HCT116 (cell line): ENCODE measurements around the gene RPS17. TPM values are rescaled to one million over a fixed set of nuclear protein-coding genes. Genes with fewer than 3 reads are reported as not detected.

Source experiments
- ATAC-seq: fragments of 200-7000 bp; cut with Tn5 transposase; 2 replicates; pipeline ENCODE4 v1.9.1; 2020; ENCODE audit warnings: mild to moderate bottlenecking, moderate library complexity
- BruUV-seq: library from RNA; stranded (reverse); fragments of 400-500 nt; replicated peaks from 2 replicates; lab custom pipeline; 2021; lab: Mats Ljungman, UMichigan
- CTCF ChIA-PET: fragments of 300-600 bp; sonication (Branson Sonifier 250); formaldehyde crosslinking; loops from one replicate; lab custom pipeline; 2021; ENCODE audit warnings: antibody characterized with exemption; lab: Charles Lee
- POLR2A ChIA-PET: fragments of 300-600, 350-600 bp; sonication (Branson Sonifier 250); formaldehyde crosslinking; loops from one replicate; lab custom pipeline; 2021; ENCODE audit warnings: antibody characterized with exemption; lab: Charles Lee
- RAD21 ChIA-PET, 2 experiments: fragments of 300-600 bp; sonication (Branson Sonifier 250); formaldehyde crosslinking; loops; one replicate each; lab custom pipeline; 2023; ENCODE audit warnings: low total read pairs in 2 of 2; ENCODE audit not compliant: uncharacterized antibody in 2 of 2, unreplicated experiment in 2 of 2, low non-redundant PET in 1 of 2; lab: Charles Lee
- DNase-seq: peaks from one replicate; pipeline ENCODE4 v3.0.0-alpha.2; 2010; ENCODE audit warnings: low read depth, low spot score
- H2AFZ ChIP-seq: fragments of 200-600 bp; shearing (Covaris generic), sonication (generic); 2 replicates; pipeline ENCODE4 v1.6.1; 2017; ENCODE audit warnings: low read depth, mixed run types, mixed read lengths, antibody characterized with exemption, low read length; ENCODE audit not compliant: poor library complexity, severe bottlenecking
- H3K27ac ChIP-seq: 2 replicates; pipeline ENCODE4 v1.5.1; 2012; ENCODE audit warnings: low read depth, low read length
- H3K27me3 ChIP-seq: fragments of 200-600 bp; sonication (generic); 2 replicates; pipeline ENCODE4 v1.6.1; 2016; ENCODE audit warnings: mixed run types, low read length, mixed read lengths; ENCODE audit not compliant: insufficient read depth
- H3K36me3 ChIP-seq, 2 experiments: fragments of 200-500 bp in 1 of 2; fragments of 200-600 bp in 1 of 2; sonication (Bioruptor generic) in 1 of 2; sonication (generic) in 1 of 2; 2 replicates each; pipeline versions ENCODE4 v1.5.1 to v1.6.1; 2014 to 2016; ENCODE audit warnings: low read length in 2 of 2, inconsistent platforms in 1 of 2, mixed read lengths in 1 of 2, mixed run types in 1 of 2; ENCODE audit not compliant: insufficient read depth in 2 of 2, control insufficient read depth in 1 of 2
- H3K4me1 ChIP-seq, 2 experiments: fragments of 200-600 bp in 1 of 2; sonication (generic) in 1 of 2; 2 replicates each; pipeline versions ENCODE4 v1.5.1 to v1.6.1; 2012 to 2017; ENCODE audit warnings: low read length in 2 of 2, inconsistent platforms in 1 of 2, mild to moderate bottlenecking in 1 of 2, mixed read lengths in 1 of 2, mixed run types in 1 of 2, moderate library complexity in 1 of 2; ENCODE audit not compliant: insufficient read depth in 2 of 2, control insufficient read depth in 1 of 2
- H3K4me2 ChIP-seq: fragments of 200-600 bp; sonication (generic); 2 replicates; pipeline ENCODE4 v1.6.1; 2017; ENCODE audit warnings: mixed run types, low read length, mixed read lengths
- H3K4me3 ChIP-seq, 2 experiments: fragments of 200-600 bp in 1 of 2; sonication (generic) in 1 of 2; replicated peaks in 1 of 2; 2 replicates each; pipeline ENCODE4 v1.5.1; 2011 to 2016; ENCODE audit warnings: low read length in 2 of 2, control low read depth in 1 of 2, low read depth in 1 of 2, mild to moderate bottlenecking in 1 of 2, mixed read lengths in 1 of 2, mixed run types in 1 of 2
- H3K79me2 ChIP-seq: fragments of 200-600 bp; sonication (generic); 2 replicates; pipeline ENCODE4 v1.6.1; 2017; ENCODE audit warnings: mild to moderate bottlenecking, mixed run types, low read length, moderate library complexity, mixed read lengths; ENCODE audit not compliant: insufficient read depth
- H3K9ac ChIP-seq: fragments of 200-600 bp; sonication (generic); 2 replicates; pipeline ENCODE4 v1.6.1; 2016; ENCODE audit warnings: low read length, mixed read lengths
- H3K9me2 ChIP-seq: fragments of 200-600 bp; sonication (generic), shearing (Covaris generic); 2 replicates; pipeline ENCODE4 v1.6.1; 2017; ENCODE audit warnings: mixed run types, mild to moderate bottlenecking, moderate library complexity; ENCODE audit not compliant: insufficient read depth
- H3K9me3 ChIP-seq, 2 experiments: fragments of 200-500 bp in 1 of 2; fragments of 200-600 bp in 1 of 2; sonication (Bioruptor generic) in 1 of 2; sonication (generic) in 1 of 2; 2 replicates each; pipeline ENCODE4 v1.6.1; 2014 to 2017; ENCODE audit warnings: low read length in 2 of 2, mixed read lengths in 2 of 2, inconsistent platforms in 1 of 2, low read depth in 1 of 2, mild to moderate bottlenecking in 1 of 2, mixed run types in 1 of 2, moderate library complexity in 1 of 2; ENCODE audit not compliant: control insufficient read depth in 1 of 2, insufficient read depth in 1 of 2
- H4K20me1 ChIP-seq: fragments of 200-600 bp; sonication (generic), shearing (Covaris generic); 2 replicates; pipeline ENCODE4 v1.6.1; 2017; ENCODE audit warnings: mixed run types, mild to moderate bottlenecking, moderate library complexity; ENCODE audit not compliant: insufficient read depth
- CBX3 ChIP-seq: IDR thresholded peaks from 2 replicates; pipeline ENCODE4 v1.6.1; 2012; ENCODE audit warnings: low read depth
- EZH2 ChIP-seq: fragments of 200-600 bp; sonication (generic); IDR thresholded peaks from 2 replicates; pipeline ENCODE4 v1.6.1; 2017; ENCODE audit warnings: antibody characterized with exemption, mixed run types
- JUND ChIP-seq: IDR thresholded peaks from 2 replicates; pipeline ENCODE4 v1.6.1; 2012
- POLR2AphosphoS5 ChIP-seq: IDR thresholded peaks from 2 replicates; pipeline ENCODE4 v1.6.1; 2011; ENCODE audit warnings: mild to moderate bottlenecking, low read depth, low read length, moderate library complexity
- RAD21 ChIP-seq: IDR thresholded peaks from 2 replicates; pipeline ENCODE4 v1.6.1; 2012; ENCODE audit warnings: low read depth, mild to moderate bottlenecking
- SP1 ChIP-seq: IDR thresholded peaks from 2 replicates; pipeline ENCODE4 v1.6.1; 2012; ENCODE audit warnings: low read depth
- YY1 ChIP-seq: IDR thresholded peaks from 2 replicates; pipeline ENCODE4 v1.6.1; 2011; ENCODE audit warnings: low read length, low read depth, moderate library complexity, mild to moderate bottlenecking; ENCODE audit not compliant: insufficient replicate concordance; ENCODE audit errors: extremely low read depth
- ZNF274 ChIP-seq: fragments of 200-500 bp; sonication (Bioruptor generic); IDR thresholded peaks from 2 replicates; pipeline ENCODE4 v1.6.1; 2014; ENCODE audit warnings: mild to moderate bottlenecking, low read depth, low read length, inconsistent platforms
- intact Hi-C: fragments of 100-400 bp; cut with micrococcal nuclease; formaldehyde crosslinking; loops from 2 replicates; pipeline ENCODE4 v1.10.0; 2022
- total RNA-seq: library from RNA; stranded (reverse); gene quantifications from one replicate; pipeline ENCODE4 v1.2.1, GENCODE V29; 2021; ENCODE audit not compliant: unreplicated experiment
- TF ChIP-seq, protein P1 (sequence below): IDR thresholded peaks from 2 replicates; pipeline ENCODE4 v1.6.1; 2012
- TF ChIP-seq, protein P2 (sequence below), 3 experiments: fragments of 200-600 bp in 1 of 3; sonication (generic) in 1 of 3; IDR thresholded peaks in 2 of 3; conservative IDR thresholded peaks in 1 of 3; 2 replicates each; pipeline ENCODE4 v1.5.1; 2012 to 2017; ENCODE audit warnings: low read depth in 2 of 3, low read length in 2 of 3, antibody characterized with exemption in 1 of 3, borderline replicate concordance in 1 of 3, control low read depth in 1 of 3, mild to moderate bottlenecking in 1 of 3, mixed read lengths in 1 of 3, mixed run types in 1 of 3, moderate library complexity in 1 of 3; ENCODE audit not compliant: insufficient read depth in 1 of 3

Gene RPS17
- total RNA-seq, 1 experiment from 2014 or later, result 2,385 TPM

DNA sequence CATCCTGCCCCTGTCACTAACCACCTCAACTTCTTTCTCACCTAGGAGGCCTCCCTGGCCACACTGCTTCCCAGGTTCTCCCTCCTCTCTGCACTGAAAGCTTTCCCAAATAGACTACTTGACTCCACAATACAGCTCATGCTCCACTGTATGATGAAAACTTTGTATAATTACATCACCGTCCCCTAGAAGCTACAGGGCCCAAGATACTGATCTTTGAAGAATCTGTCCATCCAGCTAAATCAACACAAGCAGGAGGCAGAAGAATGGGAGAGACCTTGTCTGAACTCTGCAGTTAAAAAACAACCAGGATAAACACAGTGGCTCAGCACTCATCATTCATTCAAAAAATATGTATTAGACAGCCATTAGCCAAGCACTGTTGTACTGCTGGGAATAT is 26.4 kb upstream of the RPS17 start:
- intact Hi-C loops, result no loop called here
- Histone ChIP-seq H3K4me2 (no peak overlapping the region), H3K4me1 (no peaks in the 10 kb centered on the region), H3K4me3 (no peak overlapping the region), H3K9me2 (no peaks in the 10 kb centered on the region), H3K36me3 (no peaks in the 10 kb centered on the region), H3K9me3 (no peaks in the 10 kb centered on the region), H4K20me1 (no peaks in the 10 kb centered on the region), H3K9ac (no peak overlapping the region), H3K27me3 (no peaks in the 10 kb centered on the region), H3K27ac (no peak overlapping the region), H3K79me2 (no peaks in the 10 kb centered on the region), H2AFZ (no peak overlapping the region)
- TF ChIP-seq, protein P1, sequence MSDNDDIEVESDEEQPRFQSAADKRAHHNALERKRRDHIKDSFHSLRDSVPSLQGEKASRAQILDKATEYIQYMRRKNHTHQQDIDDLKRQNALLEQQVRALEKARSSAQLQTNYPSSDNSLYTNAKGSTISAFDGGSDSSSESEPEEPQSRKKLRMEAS, result no peak
- TF ChIP-seq RAD21, result no peak
- no peak for TF ChIP-seq POLR2AphosphoS5
- no peak for TF ChIP-seq CBX3
- TF ChIP-seq JUND, result no peak
- TF ChIP-seq, protein P2, sequence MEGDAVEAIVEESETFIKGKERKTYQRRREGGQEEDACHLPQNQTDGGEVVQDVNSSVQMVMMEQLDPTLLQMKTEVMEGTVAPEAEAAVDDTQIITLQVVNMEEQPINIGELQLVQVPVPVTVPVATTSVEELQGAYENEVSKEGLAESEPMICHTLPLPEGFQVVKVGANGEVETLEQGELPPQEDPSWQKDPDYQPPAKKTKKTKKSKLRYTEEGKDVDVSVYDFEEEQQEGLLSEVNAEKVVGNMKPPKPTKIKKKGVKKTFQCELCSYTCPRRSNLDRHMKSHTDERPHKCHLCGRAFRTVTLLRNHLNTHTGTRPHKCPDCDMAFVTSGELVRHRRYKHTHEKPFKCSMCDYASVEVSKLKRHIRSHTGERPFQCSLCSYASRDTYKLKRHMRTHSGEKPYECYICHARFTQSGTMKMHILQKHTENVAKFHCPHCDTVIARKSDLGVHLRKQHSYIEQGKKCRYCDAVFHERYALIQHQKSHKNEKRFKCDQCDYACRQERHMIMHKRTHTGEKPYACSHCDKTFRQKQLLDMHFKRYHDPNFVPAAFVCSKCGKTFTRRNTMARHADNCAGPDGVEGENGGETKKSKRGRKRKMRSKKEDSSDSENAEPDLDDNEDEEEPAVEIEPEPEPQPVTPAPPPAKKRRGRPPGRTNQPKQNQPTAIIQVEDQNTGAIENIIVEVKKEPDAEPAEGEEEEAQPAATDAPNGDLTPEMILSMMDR (IDR thresholded peaks at IDR 0.05 in 2 of 3, conservative IDR thresholded peaks at IDR 0.05 in 1 of 3; ENCODE audit: borderline replicate concordance in 1 of 3, insufficient read depth in 1 of 3, low read depth in 2 of 3, low read length in 2 of 3), result no peak
- TF ChIP-seq SP1, result no peak
- no peak for TF ChIP-seq ZNF274
- TF ChIP-seq YY1, result no peak
- no peak for TF ChIP-seq EZH2
- POLR2A ChIA-PET, result no interaction called here
- RAD21 ChIA-PET, result no interaction called here
- CTCF ChIA-PET, result no interaction called here
- BruUV-seq, result no TSS peak
- ATAC-seq (no peak), DNase-seq (no peak)
